HG03159 (cell line): ENCODE measurements around the gene ZNF581.

Experiments used
- ATAC-seq: cut with Tn5 transposase; IDR thresholded peaks from one replicate; pipeline ENCODE4 v1.9.1; 2021; ENCODE audit warnings: mild to moderate bottlenecking, moderate library complexity; ENCODE audit not compliant: unreplicated experiment

Gene ZNF581

DNA sequence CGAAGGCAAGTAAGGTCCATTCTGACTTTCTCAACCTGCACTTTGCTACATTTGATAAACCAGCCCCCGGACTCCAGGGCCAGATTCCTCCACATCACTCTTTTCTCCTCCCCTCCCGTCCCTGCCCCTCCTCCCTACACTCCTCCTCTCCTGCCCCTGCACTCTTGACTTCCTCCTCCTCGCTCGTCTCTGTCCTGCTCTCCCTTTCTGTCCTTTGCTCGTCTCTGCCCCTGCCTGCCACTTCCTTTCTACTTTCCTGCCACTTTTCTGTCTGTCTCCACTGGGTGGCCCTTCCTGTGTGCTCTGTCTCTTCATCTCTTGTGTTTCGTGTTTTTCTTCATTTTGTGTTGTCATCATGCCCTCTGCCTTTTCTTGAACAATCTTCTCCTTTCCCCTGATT is 18.4 kb downstream of the ZNF581 start:
- no peak for ATAC-seq

GRCh38 chr19:55663846-55664536 is 20.5 kb downstream of the ZNF581 start:
- ATAC-seq: no peak

DNA sequence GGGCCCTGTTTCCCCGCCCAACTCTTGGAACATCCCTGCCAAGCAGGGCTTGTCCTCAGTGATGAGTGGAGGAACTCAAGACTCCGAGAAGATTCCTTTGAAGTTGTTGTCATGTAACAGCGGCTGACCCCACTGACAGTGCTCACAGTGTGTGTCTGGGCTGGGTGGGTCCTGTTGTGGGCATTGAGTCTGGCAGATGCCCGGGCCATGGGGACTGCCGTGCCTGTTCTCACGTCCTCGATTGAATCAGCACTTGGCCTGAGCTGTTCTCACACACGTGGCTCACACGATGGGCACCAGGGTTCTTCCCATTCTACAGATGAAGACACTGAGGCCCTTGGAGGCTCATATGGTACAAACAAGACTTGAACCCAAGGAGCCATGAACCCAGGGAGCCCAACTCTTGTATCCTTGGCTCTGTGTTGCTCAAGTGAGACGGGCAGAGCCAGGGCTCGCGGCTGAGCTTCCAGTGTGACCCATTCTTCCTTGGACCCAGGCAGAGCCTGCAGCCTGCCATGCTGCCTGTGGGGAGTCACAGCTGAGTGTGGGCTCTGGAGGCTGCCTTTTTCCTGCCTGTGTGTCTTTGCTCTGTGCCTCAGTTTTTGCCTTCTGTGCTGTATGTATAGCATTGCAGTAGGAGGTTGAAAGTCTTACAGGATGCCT is 23.0 kb downstream of the ZNF581 start:
- ATAC-seq: no peak

GRCh38 chr19:55667006-55667381 is 23.5 kb downstream of the ZNF581 start:
- no peak for ATAC-seq

GRCh38 chr19:55667511-55667910 is 24.1 kb downstream of the ZNF581 start:
- ATAC-seq: no peak

DNA sequence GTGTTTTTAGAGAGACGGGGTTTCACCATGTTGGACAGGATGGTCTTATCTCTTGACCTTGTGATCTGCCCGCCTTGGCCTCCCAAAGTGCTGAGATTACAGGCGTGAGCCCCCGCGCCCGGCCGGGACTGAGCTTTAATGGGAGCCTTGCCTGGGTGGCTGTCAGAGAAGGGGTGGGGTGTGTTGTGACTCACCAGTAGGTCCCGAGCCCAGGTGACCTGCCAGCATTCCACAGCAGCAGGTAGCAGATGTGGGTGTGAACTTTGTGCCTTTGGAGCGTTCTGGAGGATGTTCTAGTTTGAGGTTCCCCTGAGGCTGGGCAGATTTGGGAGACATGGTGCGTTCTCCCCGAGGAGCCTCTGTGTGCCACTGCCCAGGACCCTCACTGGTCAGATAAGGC is 24.5 kb downstream of the ZNF581 start:
- ATAC-seq: no peak

GRCh38 chr19:55668603-55669348 is 25.3 kb downstream of the ZNF581 start:
- no peak for ATAC-seq

DNA sequence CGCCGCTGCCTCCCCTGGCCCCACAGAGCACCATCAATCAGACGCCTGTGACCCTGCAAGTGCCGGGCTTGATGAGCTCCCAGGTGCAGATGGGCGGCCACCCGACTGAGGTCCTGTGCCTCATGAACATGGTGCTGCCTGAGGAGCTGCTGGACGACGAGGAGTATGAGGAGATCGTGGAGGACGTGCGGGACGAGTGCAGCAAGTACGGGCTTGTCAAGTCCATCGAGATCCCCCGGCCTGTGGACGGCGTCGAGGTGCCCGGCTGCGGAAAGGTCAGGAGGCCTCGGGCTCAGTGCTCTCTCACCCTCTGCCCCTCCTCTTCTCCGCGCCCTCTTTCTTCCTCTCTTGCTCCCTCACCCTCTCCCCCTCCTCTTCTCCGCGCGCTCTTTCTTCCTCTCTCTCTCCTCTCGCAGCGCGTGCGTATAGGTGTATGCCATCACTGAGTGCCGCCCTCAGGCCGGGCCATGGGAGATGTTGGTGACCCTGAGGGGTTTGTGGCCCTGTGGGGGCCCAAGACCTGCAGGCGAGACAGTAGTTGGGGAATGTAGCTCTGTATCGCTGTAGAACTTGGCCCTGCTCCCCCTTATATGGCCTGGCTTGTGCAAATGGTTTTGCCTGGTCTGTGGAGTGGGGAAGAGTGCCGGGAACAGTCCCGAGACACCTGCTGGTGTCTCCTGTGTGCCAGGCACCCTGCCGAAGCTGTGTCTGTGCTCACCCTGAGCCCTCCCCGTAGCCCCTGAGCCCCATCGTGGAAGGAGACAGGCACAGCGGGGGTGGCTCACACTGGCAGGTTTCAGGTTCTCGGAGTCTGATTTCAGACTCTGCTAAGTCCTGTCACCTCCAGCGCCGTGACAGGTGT is 26.2 kb downstream of the ZNF581 start:
- ATAC-seq: no peak

DNA sequence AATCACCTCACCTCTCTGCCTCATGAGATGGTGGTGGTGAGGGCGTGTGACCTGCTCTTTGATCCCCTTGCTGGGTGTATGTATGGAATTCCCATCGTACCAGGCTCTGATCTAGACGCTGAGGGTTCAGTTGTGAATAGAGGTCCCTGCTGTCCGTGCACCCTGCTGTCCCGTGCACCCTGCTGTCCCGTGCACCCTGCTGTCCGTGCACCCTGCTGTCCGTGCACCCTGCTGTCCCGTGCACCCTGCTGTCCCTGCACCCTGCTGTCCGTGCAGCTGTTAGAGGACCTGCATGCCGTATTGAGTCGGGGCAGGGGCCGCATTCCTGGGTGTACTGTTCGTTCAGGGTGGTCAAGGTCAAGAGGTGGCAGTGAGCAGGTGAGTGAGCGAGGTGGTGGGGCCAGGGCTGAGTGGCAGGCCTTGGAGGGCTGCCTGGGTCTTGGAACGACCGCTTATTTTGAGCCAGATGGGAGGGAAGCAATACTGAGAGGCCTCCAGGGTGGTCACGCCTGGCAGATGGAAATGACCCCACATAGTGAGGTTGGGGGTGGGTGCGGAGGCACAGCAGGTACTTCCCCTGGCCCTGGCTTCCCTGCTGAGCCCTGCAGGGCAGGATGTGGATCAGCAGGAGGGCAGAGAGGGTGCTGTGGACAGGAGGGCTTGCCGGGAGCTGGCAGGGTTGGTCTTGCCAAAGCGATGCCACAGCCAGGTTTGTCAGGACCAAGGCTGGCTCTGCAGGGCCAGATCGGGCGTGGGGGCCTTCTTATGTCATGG is 27.0 kb downstream of the ZNF581 start:
- ATAC-seq: no peak

DNA sequence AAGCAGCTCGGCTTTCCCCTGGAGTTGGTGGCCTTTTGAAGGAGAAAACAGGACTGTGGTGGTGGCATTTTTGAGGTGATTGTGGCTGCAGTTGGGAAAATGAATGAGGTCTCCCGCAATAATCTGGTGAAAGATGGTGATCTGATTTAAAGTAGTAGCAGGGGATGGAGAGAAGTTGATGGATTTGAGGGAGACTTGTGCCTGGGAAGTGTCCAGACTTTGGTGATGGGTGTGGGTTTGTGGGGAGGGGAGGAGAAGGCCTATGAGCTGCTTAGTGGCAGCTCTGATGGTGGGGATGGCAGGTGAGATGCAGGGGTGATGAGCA is 27.6 kb downstream of the ZNF581 start:
- no peak for ATAC-seq

DNA sequence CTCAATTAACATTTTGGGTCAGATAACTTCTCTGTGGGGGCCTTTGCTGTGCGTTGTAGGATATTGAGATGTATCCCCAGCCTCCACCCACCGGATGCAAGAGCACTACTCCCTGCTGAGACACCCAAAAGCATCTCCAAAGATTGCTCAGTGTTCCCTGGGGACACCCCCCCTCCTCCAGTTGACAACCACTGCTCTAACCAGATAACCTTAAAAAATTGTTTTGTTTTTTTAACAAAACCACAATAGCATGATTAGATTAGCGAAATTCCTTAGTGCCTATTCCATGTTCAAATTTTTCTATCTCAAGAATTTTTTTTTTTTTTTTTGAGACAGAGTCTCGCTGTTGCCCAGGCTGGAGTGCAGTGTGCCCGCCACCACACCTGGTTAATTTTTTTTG is 29.0 kb downstream of the ZNF581 start:
- no peak for ATAC-seq

- no peak for ATAC-seq
These were observed 30.0 kb downstream of the ZNF581 start for GRCh38 chr19:55673465-55673864.

- no peak for ATAC-seq
These were observed 30.4 kb downstream of the ZNF581 start for GRCh38 chr19:55673889-55674288.

DNA sequence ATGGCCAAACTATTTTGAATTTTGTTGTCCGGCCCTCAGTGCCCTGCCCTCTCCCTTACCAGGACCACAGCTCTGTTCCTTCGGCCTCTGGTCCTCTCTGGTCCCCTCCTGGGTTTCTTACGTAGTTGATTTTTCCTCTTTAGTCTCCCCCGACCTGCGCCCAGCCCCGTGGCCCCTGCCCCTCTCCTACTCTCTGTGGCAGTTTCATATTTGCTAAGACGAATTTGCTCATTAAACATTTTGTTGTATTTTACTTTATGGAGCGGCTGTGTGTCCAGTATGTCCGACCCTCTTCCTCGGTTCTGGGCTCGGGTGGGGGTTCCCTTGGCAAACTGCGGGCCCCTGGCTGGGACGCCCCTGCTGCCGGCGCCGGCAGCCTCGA is 31.0 kb downstream of the ZNF581 start:
- ATAC-seq: no peak

GRCh38 chr19:55674841-55675660 is 31.6 kb downstream of the ZNF581 start, which contains the start of gene EPN1:
EPN1 (plus strand) TSS chr19:55675226; CDS start chr19:55678628, 3,402 bp downstream.
- peak; percentile 59 for ATAC-seq

- ATAC-seq: no peak
These were observed 32.4 kb downstream of the ZNF581 start for GRCh38 chr19:55675661-55676354.

DNA sequence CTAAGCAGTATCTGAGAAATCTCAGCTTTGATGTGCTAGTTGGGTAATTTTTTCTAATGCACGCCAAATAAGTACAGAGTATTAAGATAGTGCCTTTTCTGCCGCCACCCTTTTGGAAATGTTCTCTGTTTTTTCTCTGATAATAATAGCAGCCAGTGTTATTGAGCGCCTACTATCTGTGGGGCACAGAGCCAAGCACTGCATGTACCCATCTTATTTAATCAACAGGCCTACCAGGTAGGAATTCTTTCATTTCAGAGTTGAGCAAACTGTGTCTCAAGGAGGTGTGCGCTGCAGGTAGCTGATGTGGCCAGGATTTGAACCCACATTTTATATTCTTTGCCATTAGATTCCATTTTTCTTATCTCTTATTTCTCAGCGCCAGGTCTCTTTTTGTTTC is 32.9 kb downstream of the ZNF581 start:
- no peak for ATAC-seq

DNA sequence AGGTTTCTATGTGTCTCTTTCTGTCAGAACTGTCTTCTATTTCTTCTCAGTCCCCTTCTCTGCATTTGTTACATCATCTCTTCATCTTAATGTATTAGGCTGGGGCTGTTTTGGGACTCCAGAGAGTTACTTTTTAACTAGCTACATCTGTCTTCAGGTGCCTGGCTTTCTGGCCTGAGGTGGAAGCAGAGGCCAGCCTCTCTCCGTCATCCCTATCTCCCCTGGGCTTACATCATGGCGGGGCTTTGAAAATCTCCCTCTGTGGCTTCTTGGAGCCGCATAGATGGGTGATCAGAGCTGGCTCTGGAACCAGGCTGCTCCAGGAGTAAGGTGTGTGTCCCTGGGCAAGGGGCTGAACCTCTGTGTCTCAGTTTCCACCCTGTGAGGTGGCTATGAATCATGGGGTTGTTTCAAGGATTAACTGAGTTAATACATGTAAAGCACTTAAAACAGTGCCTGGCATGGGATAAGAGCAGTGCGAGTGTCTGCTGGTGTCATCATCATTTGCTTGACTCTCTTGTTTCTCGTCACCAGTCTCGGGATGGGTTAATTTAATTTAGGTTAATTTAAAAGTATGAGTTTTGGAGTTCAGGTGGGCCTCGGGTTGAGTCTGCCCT is 33.5 kb downstream of the ZNF581 start:
- ATAC-seq: no peak
